GM19324 (cell line): ENCODE measurements around the gene SCGB1D2.

ENCODE experiments used
- ATAC-seq: cut with Tn5 transposase; IDR thresholded peaks from one replicate; pipeline ENCODE4 v1.9.1; 2021; ENCODE audit warnings: mild to moderate bottlenecking, moderate library complexity; ENCODE audit not compliant: unreplicated experiment, low FRiP score

SCGB1D2 gene

DNA sequence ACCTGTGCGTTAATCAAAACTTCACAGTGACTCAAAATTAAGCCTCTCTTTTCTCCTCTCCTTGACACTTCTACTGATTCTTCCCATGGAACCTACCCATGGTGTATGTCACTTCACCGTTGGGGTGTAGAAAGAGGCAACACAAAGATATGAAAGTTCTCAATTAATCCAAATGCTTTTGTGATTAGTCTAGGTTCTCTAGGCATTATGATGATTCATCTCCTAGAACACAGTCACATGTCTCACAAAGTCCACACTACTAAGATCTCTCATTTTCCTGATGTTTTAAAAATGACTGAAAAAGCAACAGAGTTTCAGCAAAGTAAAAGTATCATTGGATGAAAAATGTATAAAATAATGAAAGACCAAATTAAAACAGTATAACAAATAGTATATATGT, 14.2 kb downstream of the SCGB1D2 start:
- no peak for ATAC-seq

DNA sequence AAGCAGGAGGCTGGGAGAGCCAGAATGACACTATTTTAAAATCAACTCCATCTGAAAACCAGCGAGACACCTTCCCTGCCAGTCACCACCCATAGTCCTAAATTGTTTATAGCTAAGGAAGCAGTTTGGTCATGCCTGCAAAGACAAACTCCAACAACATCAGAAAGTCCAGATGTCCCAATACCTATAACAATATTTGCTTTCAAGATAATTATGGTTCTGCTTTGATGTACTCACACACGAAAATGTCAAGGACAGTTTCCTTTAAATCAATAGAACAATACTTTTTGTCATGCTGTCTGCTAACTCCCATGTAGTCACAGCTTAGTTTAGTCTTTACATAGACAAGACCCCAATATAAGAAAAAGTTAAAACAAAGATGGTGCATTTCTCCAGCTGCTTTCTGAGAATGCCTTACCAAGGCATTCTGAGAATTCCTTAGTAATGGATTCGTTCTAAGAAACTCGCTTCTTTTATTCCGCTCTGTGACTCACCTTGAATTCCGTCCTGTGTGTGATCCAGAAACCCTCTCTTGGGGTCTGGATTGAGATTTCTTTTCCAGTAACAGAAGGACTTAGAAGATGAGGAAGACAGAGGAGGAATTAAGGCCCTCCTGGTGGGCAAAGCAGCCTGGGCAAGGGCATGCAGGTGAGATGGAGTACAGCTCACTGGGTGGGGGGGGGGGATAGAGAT, 18.4 kb downstream of the SCGB1D2 start:
- ATAC-seq: no peak

DNA sequence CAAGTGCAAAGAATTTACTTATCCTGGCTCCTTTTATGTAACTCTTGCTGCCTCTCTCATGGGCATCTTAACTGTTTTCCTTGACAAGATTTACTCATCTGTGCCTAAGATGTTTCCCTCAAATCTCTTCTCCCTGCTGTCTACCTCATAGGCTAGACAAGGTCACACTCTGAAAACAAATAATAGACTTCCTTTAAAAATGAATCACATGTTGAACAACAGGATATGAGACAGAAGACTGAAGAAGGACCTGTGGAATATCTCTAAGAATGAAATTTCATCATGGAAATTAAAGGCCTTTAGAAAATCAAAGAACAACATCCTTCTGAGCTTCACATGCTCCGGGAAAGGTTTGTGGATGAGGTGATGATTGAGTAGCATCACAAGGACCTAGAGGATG, 22.0 kb downstream of the SCGB1D2 start:
- ATAC-seq: no peak

DNA sequence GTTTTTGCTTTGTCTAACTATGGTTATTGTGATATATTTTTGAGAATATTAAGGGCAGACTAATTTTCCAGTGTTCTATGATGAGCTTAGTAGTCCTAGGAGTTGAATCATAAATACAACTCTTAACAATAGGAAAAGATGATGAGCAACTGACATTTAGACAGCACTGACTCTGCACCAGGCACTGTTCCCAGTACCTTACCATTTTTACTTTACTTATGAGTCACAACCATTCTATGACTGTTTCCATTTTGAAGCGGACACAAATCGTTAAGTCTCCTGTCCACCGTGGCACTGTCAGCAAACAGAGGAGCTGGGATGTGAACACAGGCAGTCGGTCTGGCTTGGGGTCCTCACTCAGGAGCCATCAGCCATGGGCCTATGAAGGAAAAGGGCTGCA, 24.5 kb downstream of the SCGB1D2 start:
- ATAC-seq: no peak

DNA sequence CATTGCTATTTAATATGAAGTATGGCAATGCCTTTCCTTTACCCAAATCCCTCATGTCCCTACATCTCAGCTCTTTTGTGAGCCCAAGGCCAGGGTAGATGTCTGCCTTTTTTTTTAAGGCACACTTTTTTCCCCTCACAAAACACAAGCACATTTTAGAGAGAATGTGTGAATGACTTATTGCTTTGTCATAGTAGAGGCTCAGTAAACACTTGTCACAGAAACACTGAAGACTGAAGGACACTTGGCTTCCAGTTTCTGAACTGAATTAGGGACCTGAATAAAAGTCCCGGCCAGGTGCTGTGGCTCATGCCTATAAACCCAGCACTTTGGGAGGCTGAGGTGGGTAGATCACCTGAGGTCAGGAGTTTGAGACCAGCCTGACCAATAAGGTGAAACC, 25.0 kb downstream of the SCGB1D2 start:
- no peak for ATAC-seq

DNA sequence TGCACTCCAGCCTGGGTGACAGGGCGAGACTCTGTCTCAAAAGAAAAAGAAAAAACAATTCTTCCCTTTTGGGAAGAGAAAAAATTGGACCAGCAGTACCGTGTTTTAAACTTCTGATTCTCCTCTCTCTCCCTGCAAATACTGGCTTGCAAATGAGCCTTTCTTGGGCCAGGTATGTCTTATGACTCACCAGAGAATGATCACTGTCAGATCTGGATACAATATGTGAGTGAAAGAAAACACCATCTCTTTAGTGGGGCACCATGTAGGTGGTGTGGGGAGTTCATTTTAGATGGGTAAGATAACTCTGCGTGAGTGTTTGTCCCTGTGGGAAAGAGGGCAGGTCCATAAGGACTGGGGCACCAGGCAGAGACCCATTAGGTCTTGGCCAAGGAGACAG, 25.5 kb downstream of the SCGB1D2 start:
- ATAC-seq: no peak

DNA sequence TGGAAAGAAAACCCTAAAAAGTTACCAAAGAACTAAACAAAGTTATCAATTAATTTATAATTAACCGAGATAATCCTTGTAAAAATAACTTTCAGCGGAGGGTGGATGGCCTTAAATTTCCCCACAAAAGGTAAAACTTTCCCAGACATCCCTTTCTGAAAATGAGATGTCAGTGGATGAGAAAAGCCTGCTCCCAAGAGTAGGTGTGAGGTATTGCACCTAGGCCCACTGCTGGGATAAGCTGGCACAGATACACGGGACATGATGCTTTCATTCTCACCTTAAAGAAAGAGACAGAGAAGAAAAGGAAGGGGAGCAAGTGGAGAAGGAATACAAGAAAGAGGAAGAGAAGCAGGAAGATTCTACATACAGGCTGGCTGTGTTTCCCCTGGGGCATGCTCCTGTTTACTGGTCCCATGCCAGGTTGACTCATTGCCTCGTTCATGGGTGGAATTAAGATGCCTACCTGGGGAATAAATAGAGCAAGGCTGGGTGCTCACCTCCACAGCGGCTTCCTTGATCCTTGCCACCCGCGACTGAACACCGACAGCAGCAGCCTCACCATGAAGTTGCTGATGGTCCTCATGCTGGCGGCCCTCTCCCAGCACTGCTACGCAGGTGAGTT, 27.7 kb downstream of the SCGB1D2 start, which contains the start of gene SCGB2A2:
Gene SCGB2A2, plus strand, starts transcription at position 505 of the 625 bp plus-strand sequence. Its CDS starts 59 bp downstream, at position 564.
- no peak for ATAC-seq

DNA sequence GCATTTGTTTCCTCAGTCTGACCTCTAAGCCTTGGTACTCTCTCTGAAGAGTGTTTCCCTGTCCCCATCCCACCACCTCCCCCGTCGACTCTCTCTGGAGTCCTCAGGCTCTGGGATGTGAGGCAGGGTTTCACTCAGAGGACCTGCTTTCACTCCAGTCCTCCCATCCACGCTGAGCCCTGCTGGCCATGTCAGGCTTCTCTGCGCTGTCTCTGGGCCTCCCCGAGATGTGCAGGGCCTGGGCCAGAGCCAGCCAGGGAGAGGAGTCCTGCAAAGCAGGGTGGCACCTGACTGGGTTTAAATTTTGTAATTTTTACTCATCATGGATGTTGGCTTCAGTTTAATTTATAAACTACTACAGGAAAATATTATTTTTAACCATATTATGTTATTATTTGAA, 31.2 kb downstream of the SCGB1D2 start:
- ATAC-seq: no peak

DNA sequence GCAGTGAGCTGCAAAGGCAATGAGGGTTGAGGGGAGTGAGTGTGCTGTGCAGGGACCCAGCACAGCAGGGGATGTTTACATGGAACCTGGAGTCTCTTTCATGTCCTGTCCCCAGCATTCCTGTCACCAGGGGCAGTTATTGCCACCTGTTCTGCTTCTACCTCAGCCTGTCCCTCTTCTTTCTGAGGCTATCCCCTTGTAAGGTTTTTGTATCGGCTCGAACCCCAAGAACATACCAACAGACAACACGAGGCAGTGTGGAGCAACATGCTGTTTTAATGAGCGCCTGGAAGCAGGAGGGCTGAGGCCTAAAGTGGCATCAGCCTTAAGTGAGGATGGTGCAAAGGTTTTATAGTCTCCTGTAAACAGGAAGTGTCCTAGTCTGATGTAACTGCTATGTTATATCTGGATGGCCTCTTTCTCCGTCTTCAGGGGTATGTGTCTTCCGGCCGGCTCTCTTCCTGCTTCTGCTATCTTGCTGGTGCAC, 31.8 kb downstream of the SCGB1D2 start:
- ATAC-seq: no peak

DNA sequence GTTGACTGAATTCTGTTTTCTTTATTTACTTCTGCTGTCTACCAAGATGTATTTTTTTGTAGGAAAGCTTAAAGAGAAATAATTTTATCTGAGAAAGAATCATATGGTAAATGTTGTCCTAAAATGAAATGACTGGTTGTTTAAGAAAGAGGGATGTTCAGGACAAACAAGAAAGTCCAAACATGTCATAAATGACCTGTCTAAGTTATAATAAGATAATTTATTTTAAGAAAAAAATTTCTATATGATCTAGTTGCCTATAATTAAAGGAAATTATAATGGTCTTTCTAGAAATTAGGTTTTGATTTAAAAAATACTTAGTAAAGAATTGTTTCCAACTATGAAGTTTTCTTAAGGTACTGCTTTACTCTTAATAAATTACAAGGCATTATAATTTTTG, 38.4 kb downstream of the SCGB1D2 start:
- no peak for ATAC-seq
